K562 (cell line): ENCODE data around the gene CIAO1. TPM values are rescaled to one million over a fixed set of nuclear protein-coding genes. Genes with fewer than 3 reads are reported as not detected.

Source experiments
- ATAC-seq: fragments of 200-7000 bp; cut with Tn5 transposase; 3 replicates; pipeline ENCODE4 v1.9.1; 2020; ENCODE audit warnings: moderate library complexity
- BruUV-seq: library from RNA; stranded (reverse); fragments of 400-500 nt; replicated peaks from 2 replicates; lab custom pipeline; 2021; lab: Mats Ljungman, UMichigan
- CTCF ChIA-PET: fragments of 300-600 bp; formaldehyde crosslinking; extraction: SDS; loops from one replicate; lab custom pipeline; 2021; ENCODE audit warnings: low intra/inter-chr PET ratio; lab: Yijun Ruan, JAX
- POLR2A ChIA-PET: fragments of 300-600, 350-650 bp; sonication (Branson Sonifier 250); formaldehyde crosslinking; extraction: SDS; loops from one replicate; lab custom pipeline; 2021; ENCODE audit warnings: antibody characterized with exemption, inconsistent platforms; lab: Yijun Ruan, JAX
- DNase-seq, 4 experiments: peaks; one replicate each; pipeline versions ENCODE4 v3.0.0 to v3.0.0-alpha.2; 2011 to 2018; ENCODE audit warnings: low spot score in 3 of 4, mixed read lengths in 3 of 4; ENCODE audit errors: extremely low read depth in 1 of 4
- FAIRE-seq: peaks from 2 replicates; lab custom pipeline; 2011; peaks lifted over from hg19 to GRCh38; lab: Jason Lieb, UNC
- H2AFZ ChIP-seq: 2 replicates; pipeline ENCODE4 v1.6.0; 2011; ENCODE audit warnings: low read depth, low read length, control low read depth, inconsistent platforms
- H3K27ac ChIP-seq: fragments of 200-600 bp; 3 replicates; pipeline ENCODE4 v1.8.0; 2011; ENCODE audit warnings: low read depth, mild to moderate bottlenecking, control low read depth, inconsistent platforms, low read length, moderate library complexity, mixed read lengths; ENCODE audit errors: extremely low read depth
- H3K27me3 ChIP-seq, 2 experiments: fragments of 300-600 bp in 1 of 2; 2 replicates in 1 of 2; 3 replicates in 1 of 2; pipeline versions ENCODE4 v1.6.0 to v1.8.0; 2011; ENCODE audit warnings: inconsistent platforms in 2 of 2, low read length in 2 of 2, mild to moderate bottlenecking in 1 of 2, mixed read lengths in 1 of 2, moderate library complexity in 1 of 2; ENCODE audit not compliant: control insufficient read depth in 2 of 2, insufficient read depth in 2 of 2
- H3K36me3 ChIP-seq: fragments of 300-600 bp; 3 replicates; pipeline ENCODE4 v1.8.0; 2011; ENCODE audit warnings: mild to moderate bottlenecking, low read length, inconsistent platforms; ENCODE audit not compliant: control insufficient read depth, insufficient read depth
- H3K4me1 ChIP-seq, 2 experiments: fragments of 200-600 bp in 1 of 2; replicated peaks in 1 of 2; 2 replicates in 1 of 2; 3 replicates in 1 of 2; pipeline versions ENCODE4 v1.5.1 to v1.8.0; 2011; ENCODE audit warnings: inconsistent platforms in 2 of 2, low read length in 2 of 2, mild to moderate bottlenecking in 1 of 2, mixed read lengths in 1 of 2, moderate library complexity in 1 of 2; ENCODE audit not compliant: control insufficient read depth in 2 of 2, insufficient read depth in 2 of 2
- H3K4me2 ChIP-seq: 2 replicates; pipeline ENCODE4 v1.6.1; 2011; ENCODE audit warnings: low read length, control low read depth, inconsistent platforms, mixed read lengths; ENCODE audit not compliant: insufficient read depth
- H3K4me3 ChIP-seq: fragments of 200-600 bp; sonication (generic), shearing (Covaris generic); 2 replicates; pipeline ENCODE4 v1.5.1; 2016; ENCODE audit warnings: control low read depth, inconsistent platforms
- H3K79me2 ChIP-seq: fragments of 200-600 bp; 3 replicates; pipeline ENCODE4 v1.8.0; 2011; ENCODE audit warnings: low read length, inconsistent platforms; ENCODE audit not compliant: control insufficient read depth, insufficient read depth
- H3K9ac ChIP-seq, 2 experiments: 2 replicates each; pipeline versions ENCODE4 v1.6.0 to v1.6.1; 2011; ENCODE audit warnings: low read depth in 2 of 2, low read length in 2 of 2, control low read depth in 1 of 2, inconsistent platforms in 1 of 2, mild to moderate bottlenecking in 1 of 2, mixed read lengths in 1 of 2; ENCODE audit not compliant: insufficient read depth in 1 of 2
- H3K9me1 ChIP-seq: one replicate; pipeline ENCODE4 v1.6.0; 2011; ENCODE audit warnings: inconsistent platforms, mild to moderate bottlenecking, low read length, moderate library complexity; ENCODE audit not compliant: control insufficient read depth, insufficient read depth
- H3K9me3 ChIP-seq: replicated peaks from 2 replicates; pipeline ENCODE4 v1.5.1; 2011; ENCODE audit warnings: low read depth, low read length, inconsistent platforms; ENCODE audit not compliant: control insufficient read depth, insufficient read depth
- H4K20me1 ChIP-seq: replicated peaks from 2 replicates; pipeline ENCODE4 v1.6.1; 2011; ENCODE audit warnings: low read length, inconsistent platforms, mixed read lengths; ENCODE audit not compliant: control insufficient read depth, insufficient read depth
- BHLHE40 ChIP-seq: IDR thresholded peaks from 2 replicates; pipeline ENCODE4 v1.6.1; 2011; ENCODE audit warnings: low read length, improper control_type of control experiment
- CBX8 ChIP-seq: fragments of 200-600 bp; sonication (generic); IDR thresholded peaks from 2 replicates; pipeline ENCODE4 v1.6.1; 2012; ENCODE audit warnings: borderline replicate concordance, mixed run types, low read depth, mild to moderate bottlenecking, moderate library complexity, mixed read lengths, low read length, control low read depth, inconsistent platforms; ENCODE audit not compliant: poor library complexity, severe bottlenecking; ENCODE audit errors: extremely low read depth
- KAT7 ChIP-seq: sonication (generic); formaldehyde crosslinking; IDR thresholded peaks from 2 replicates; pipeline ENCODE4 v1.8.0; 2022; ENCODE audit warnings: missing genetic modification reagents, mild to moderate bottlenecking, borderline replicate concordance
- MXI1 ChIP-seq: IDR thresholded peaks from 2 replicates; pipeline ENCODE4 v1.6.1; 2011; ENCODE audit warnings: low read depth, mild to moderate bottlenecking, improper control_type of control experiment, low read length
- NR1H2 ChIP-seq: sonication (generic); formaldehyde crosslinking; IDR thresholded peaks from 2 replicates; pipeline ENCODE4 v1.4.0; 2020; ENCODE audit warnings: mild to moderate bottlenecking, missing genetic modification reagents
- SRSF9 ChIP-seq: fragments of 200-400 bp; formaldehyde crosslinking; IDR thresholded peaks from 2 replicates; pipeline ENCODE4 v1.6.1; 2017; ENCODE audit warnings: low read depth, low read length, borderline replicate concordance
- WGBS: fragments of 100-300 bp; shearing (Covaris generic); methylation state at CpG from one replicate; pipeline ENCODE4 v1.1.6; 2016; ENCODE audit warnings: low coverage, mixed read lengths; ENCODE audit not compliant: insufficient coverage; ENCODE audit errors: missing lambda C conversion rate; 5-methylcytosine and 5-hydroxymethylcytosine counted together
- in situ Hi-C: fragments of 300-500 bp; cut with MboI; formaldehyde crosslinking; loops from 4 replicates; pipeline ENCODE4 v1.15.0; 2018; ENCODE audit warnings: inconsistent platforms, mixed read lengths
- intact Hi-C: fragments of 100-400 bp; cut with micrococcal nuclease; formaldehyde crosslinking; loops from 2 replicates; pipeline ENCODE4 v1.14.2; 2022
- polyA plus RNA-seq, 8 experiments: library from polyadenylated mRNA; depleted of rRNA in 4 of 8; stranded (reverse) in 5 of 8; unstranded in 3 of 8; fragments of >200 nt; fragmentation: Nextera tagmentation in 2 of 8; fragmentation: Illumina TruSeq in 1 of 8; extraction: Ambion mirVana in 2 of 8; extraction: Trizol in 1 of 8; gene quantifications; 2 replicates each; pipeline versions ENCODE4 v1.2.1 to v1.2.3, GENCODE V29; 2011 to 2014; ENCODE audit warnings: inconsistent platforms in 1 of 8, missing spikeins in 1 of 8
- total RNA-seq, 7 experiments: library from RNA; depleted of rRNA in 6 of 7; stranded (reverse); fragments of >200 nt in 6 of 7; fragmentation: Illumina TruSeq in 2 of 7; extraction: Trizol in 2 of 7; gene quantifications; 2 replicates each; pipeline versions ENCODE4 v1.2.1 to v1.2.3, GENCODE V29; 2011 to 2021; ENCODE audit warnings: low replicate concordance in 1 of 7
- TF ChIP-seq, protein P1 (sequence below): IDR thresholded peaks from 2 replicates; pipeline ENCODE4 v1.6.1; 2016; ENCODE audit warnings: missing genetic modification characterization, missing compliant biosample characterization
- TF ChIP-seq, protein P2 (sequence below): fragments of 450-650 bp; formaldehyde crosslinking; conservative IDR thresholded peaks from 2 replicates; pipeline ENCODE4 v1.4.0; 2022; ENCODE audit warnings: mild to moderate bottlenecking, missing genetic modification characterization

Gene CIAO1
- total and polyA plus RNA-seq, 9 of the 15 experiments (the other 6 are each of a cell fraction or from before 2014, with no cell fraction given), result 11.4 to 156 (median 92.8) TPM

DNA sequence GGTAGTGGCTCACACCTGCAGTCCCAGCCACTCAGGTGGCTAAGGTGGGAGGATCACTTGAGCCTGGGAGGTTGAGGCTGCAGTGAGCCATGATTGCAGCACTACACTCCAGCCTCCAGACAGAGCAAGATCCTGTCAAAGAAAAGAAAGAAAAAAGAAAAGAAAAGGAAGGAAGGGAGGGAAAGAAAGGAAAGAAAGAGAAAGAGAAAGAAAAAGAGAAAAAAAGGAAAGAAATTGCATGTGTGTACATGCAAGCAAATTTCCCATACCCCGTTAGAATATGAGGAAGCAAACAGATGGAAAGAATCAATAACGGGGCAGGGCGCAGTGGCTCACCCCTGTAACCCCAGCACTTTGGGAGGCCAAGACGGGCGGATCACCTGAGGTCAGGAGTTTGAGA, 18.1 kb upstream of the CIAO1 start:
- H3K9ac ChIP-seq, result no peak overlapping the region
- peaks cover 8 to 19% of the 10 kb centered on the region in 2 experiments; a peak in 4 of 5 replicates for H3K4me1 ChIP-seq
- H3K27me3 ChIP-seq, result no peaks in the 10 kb centered on the region
- ChIA-PET POLR2A (interaction anchor here (1.8 to 2.6 kb wide), 2 partner anchors 8 to 11 kb away, joined by 10 read pairs; no protein-coding TSS in a partner anchor), CTCF (no interaction called here)
- no peaks in the 10 kb centered on the region for H4K20me1 ChIP-seq
- H3K9me1 ChIP-seq, result no peaks in the 10 kb centered on the region
- BruUV-seq, result no TSS peak
- DNase-seq (no peak), FAIRE-seq (no peak), ATAC-seq (no peak)
- H3K9me3 ChIP-seq, result no peaks in the 10 kb centered on the region
- WGBS, result 73% methylated on average over 5 of the region's 5 CpGs
- no peaks in the 10 kb centered on the region for H3K79me2 ChIP-seq
- intact Hi-C loops, result no loop called here
- H3K27ac ChIP-seq, result no peak overlapping the region
- in situ Hi-C loops, result no loop called here
- H3K4me2 ChIP-seq, result no peak overlapping the region
- TF ChIP-seq, protein P1, sequence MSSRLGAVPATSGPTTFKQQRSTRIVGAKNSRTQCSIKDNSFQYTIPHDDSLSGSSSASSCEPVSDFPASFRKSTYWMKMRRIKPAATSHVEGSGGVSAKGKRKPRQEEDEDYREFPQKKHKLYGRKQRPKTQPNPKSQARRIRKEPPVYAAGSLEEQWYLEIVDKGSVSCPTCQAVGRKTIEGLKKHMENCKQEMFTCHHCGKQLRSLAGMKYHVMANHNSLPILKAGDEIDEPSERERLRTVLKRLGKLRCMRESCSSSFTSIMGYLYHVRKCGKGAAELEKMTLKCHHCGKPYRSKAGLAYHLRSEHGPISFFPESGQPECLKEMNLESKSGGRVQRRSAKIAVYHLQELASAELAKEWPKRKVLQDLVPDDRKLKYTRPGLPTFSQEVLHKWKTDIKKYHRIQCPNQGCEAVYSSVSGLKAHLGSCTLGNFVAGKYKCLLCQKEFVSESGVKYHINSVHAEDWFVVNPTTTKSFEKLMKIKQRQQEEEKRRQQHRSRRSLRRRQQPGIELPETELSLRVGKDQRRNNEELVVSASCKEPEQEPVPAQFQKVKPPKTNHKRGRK (tag), result peak; percentile 59
- no peak for TF ChIP-seq SRSF9
- H3K4me3 ChIP-seq, result no peak overlapping the region
- H2AFZ ChIP-seq, result no peak overlapping the region
- H3K36me3 ChIP-seq, result peaks cover 15% of the 10 kb centered on the region; the same call in 1 of the 3 replicates

DNA sequence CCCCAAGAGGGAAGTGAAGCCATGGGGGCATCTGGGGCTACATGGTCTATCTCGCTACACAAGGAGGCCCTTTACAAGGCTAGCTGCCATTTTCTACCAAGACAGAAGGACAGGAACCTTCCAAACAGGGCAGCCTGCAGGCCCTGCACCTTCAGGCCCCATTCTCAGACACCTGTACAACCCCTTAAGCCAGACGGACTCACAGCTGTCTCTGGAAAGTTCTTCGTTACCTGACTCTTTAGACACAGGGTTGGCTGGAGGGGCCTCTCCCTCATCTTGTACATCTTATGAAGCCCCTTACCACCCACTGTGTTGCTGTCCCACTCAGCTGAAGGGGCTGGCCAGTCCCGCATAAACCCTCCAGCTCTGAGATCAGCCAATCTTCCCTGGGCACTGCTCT, 17.4 kb upstream of the CIAO1 start:
- Histone ChIP-seq H3K9me3 (no peaks in the 10 kb centered on the region), H3K79me2 (no peaks in the 10 kb centered on the region), H3K4me1 (peaks cover 8 to 19% of the 10 kb centered on the region in 2 experiments; a peak in 4 of 5 replicates), H3K9me1 (no peaks in the 10 kb centered on the region), H3K4me2 (no peak overlapping the region), H2AFZ (no peak overlapping the region), H3K27me3 (no peaks in the 10 kb centered on the region), H3K4me3 (no peak overlapping the region), H3K27ac (no peak overlapping the region), H3K36me3 (peaks cover 22% of the 10 kb centered on the region; the same call in 2 of the 3 replicates), H3K9ac (peak overlapping the region in 1 of 2 experiments; percentile 19; a peak in 1 of 4 replicates), H4K20me1 (no peaks in the 10 kb centered on the region)
- ChIA-PET CTCF (no interaction called here), POLR2A (interaction anchor here (0.5 to 1.9 kb wide), 3 partner anchors 12 to 414 kb away, joined by 3 to 6 read pairs (median 4); no protein-coding TSS in a partner anchor)
- in situ Hi-C loops (no loop called here), intact Hi-C loops (no loop called here)
- TF ChIP-seq NR1H2, result no peak
- no peak for TF ChIP-seq CBX8
- TF ChIP-seq MXI1, result no peak
- TF ChIP-seq, protein P2, sequence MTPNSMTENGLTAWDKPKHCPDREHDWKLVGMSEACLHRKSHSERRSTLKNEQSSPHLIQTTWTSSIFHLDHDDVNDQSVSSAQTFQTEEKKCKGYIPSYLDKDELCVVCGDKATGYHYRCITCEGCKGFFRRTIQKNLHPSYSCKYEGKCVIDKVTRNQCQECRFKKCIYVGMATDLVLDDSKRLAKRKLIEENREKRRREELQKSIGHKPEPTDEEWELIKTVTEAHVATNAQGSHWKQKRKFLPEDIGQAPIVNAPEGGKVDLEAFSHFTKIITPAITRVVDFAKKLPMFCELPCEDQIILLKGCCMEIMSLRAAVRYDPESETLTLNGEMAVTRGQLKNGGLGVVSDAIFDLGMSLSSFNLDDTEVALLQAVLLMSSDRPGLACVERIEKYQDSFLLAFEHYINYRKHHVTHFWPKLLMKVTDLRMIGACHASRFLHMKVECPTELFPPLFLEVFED, result no peak
- no peak for TF ChIP-seq BHLHE40
- TF ChIP-seq KAT7, result no peak
- no peak for ATAC-seq
- no TSS peak for BruUV-seq
- 81% methylated on average over 4 of the region's 4 CpGs for WGBS
- DNase-seq, result no peak
- no peak for FAIRE-seq
